NCI-H2196 treated with DMSO at 0.1 percent for 48 hours (cell line): ENCODE data around the gene FAM107B.
A peak's percentile ranks its signal among the peaks of the same experiment; 100 is the strongest.
"Not testable (repeated sequence)": the region's sequence is repeated elsewhere in the genome, so short reads cannot be mapped to it uniquely, and the experiment has no call there.

Experiments
- DNase-seq: peaks from one replicate; lab custom pipeline; 2025; ENCODE audit not compliant: unreplicated experiment; lab: John Stamatoyannopoulos, UW

The FAM107B gene

DNA sequence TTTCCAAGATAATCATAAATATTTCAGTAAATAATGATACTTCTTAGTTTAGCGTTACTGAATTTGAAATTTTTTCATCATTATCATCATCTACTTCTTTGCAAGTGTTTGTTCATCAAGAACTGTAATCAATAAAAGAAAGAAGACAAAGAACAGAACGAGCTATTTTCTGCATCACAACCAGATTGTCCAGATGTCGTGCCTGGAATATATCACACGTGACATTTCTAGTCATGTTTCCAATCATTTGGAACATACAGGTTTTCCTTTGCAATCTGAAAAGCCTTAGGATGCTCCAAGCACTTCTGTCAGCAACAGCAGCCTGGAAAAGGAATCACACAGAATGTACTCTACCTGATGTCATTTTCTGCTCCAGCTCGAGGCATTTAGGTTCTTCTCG is 107.4 kb downstream of the FAM107B start:
- no peak for DNase-seq

DNA sequence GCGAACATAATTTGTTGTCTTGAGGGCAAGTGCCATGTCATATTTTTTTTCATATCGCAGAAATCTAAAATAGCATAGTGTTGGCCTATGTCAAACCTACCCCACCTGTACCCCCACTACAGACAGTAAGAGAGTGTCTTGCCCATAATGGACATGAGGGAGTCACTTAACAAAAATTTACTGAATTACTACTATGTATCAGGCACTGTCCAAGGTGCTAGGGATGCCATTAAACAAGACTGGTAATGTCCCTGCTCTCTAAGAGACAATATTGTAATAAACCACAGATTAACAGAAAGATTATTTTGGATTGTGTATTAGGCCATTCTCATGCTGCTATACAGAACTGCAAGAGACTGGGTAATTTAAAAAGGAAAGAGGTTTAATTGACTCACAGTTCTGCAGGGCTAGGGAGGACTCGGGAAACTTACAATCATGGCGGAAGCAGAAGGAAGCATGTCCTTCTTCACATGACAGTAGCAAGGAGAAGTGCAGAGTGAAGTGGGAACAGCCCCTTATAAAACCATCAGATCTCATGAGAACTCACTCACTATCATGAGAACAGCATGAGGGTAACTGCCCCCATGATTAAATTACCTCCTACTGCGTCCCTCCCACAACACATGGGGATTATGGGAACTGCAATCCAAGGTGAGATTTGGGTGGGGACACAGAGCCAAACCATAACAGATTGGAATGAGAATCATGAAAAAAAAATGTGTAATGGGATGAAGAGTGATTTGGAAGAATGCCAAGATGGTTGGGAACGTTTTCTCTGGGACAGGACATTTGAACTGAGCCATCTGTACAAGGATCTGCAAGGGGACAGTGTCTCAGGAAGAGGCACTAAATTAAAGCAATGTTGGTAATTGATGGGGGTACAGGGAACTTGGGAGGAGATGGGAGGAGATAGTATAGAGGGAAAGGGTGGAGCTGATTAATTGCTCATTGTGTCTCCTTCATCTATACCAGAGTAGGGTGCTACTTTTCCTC is 108.5 kb downstream of the FAM107B start:
- no peak for DNase-seq

DNA sequence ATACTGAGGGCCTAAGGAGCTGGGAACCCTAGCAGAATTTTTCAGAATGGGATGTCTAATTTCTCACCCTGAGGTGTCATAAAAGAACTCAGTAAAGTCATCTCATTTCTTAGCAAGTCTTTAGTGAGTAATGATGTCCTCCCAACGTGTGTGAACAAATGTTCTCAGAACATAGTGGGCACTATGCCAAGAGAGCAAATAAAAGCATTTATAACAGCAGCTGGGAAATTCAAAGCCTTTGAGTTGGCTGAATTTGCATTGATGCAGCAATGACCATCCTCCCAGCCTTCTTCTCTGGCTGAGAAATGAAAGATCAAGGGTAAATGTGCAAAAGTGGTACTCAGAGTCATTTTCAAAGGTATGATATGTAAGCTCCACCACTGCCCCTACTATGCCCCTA is 109.4 kb downstream of the FAM107B start:
- no peak for DNase-seq

DNA sequence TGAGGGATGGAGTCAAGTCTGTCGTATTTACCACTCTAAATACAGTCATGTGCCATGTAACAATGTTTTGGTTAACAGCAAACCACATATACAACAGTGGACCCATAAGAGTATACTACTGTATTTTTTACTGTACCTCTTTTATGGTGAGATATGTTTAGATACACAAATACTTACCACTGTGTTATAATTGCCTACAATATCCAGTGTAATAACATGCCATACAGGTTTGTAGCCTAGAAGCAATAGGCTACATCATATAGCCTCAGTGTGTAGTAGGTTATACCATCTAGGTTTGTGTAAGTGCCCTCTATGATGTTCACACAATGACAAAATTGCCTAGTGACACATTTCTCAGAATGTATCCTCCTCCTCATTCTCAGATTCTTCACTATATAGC is 110.4 kb downstream of the FAM107B start:
- DNase-seq = no peak

DNA sequence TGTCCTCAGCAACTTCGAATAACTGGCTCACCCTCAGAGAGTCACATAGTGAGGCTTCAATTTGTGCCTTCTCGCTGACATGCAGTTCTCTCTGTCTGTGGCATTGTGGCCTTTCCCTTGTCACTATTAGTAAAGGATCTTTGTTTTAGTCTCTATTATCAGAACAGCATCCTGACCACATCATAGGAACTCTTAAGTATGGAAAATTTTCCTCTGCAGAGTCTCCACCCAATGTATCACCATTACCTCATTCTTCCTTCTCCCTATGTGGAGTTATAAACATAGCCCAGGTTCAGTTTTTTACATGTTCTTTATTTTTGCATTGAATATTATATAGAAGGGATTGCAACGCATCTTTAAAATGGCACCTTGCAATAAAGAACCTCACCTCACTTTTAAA is 112.9 kb downstream of the FAM107B start:
- no peak for DNase-seq

DNA sequence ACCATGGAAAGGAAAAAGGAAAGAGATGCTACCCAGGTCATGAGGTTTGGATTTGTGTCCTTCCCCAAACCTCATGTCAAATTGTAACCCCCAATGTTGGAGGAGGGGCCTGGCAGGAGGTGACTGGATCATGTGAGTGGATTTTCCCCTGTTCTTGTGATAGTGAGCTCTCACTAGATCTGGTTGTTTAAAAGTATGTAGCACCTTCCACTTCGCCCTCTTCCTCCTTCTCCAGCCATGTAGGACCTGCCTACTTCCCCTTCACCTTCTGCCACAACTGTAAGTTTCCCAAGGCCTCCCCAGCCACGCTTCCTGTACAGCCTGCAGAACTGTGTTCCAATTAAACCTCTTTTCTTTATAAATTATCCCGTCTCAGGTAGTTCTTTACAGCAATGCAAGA is 113.9 kb downstream of the FAM107B start:
- no peak for DNase-seq

DNA sequence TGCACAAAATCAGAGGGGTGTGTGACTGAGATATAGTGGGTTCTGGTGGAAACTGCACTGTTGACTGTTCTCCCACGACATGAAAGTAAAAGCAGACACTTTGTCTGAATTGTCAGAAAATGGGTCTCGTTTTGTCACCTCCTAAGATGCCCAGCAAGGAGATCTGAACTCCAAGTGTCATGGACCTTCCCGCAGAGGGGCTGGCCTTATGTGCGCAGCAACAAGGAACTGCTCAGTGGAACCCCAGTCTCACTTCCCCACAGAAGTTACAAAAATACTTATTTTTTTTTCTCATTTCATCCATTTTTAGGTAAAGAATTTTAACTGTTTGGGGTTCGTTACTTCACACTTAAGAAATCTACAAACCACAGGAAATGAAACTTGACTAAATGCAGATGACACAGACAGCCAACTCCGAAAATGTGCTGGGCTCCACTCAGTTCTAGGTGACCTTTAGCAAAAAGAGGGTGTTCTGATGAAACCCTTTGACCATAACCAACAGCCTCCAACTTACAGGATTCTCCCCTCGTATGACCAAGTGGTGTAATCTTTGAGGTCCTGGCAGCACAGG is 115.0 kb downstream of the FAM107B start:
- DNase-seq = no peak

DNA sequence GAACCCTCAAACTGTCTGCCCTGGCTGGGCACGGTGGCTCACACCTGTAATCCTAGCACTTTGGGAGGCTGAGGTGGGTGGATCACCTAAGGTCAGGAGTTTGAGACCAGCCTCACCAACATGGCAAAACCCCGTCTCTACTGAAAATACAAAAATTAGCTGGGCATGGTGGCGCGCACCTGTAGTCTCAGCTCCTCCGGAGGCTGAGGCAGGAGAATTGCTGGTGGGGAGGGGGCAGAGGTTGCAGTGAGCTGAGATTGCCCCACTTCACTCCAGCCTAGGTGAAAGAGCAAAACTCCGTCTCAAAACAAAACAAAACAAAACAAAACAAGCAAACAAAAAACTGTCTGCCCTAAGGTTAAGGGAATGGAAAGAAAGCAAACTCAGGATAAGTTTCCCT is 115.6 kb downstream of the FAM107B start:
- not testable (repeated sequence) for DNase-seq

DNA sequence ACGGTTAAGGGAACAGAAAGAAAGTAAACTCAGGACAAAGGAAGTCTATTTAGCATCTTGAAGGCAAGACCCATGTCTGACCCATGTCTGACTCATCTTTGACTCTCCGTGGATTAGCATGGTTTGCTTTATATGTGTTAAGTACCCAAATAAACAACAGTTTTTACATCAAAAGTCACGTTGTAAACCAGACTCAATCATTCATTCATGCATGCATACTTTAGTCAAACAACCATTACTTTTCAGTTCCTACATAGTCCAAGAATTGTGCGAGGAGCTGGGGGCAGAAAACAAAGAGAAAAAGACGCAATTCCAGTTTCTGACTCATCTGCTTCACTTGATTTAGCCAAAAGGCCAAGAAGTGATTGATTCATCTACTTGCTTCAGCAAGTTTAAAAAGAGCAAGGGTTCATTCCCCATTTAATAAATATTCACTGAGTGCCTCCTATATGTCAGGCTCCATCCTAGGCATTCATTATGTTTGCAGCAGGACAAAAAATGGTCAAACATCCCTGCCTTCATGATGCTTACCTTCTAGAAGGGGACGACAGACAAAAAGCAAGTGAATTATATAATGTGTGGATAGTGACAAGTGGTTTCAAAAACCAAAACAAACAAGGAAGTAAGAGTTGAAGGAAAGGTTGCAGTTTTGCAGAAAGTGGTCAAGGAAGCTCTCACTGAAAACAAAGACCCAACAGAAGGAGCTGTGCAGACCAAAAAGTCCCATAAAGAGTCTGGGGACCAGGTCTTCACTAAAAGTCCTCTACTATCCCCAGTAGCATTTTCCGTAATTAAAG is 116.2 kb downstream of the FAM107B start:
- no peak for DNase-seq

DNA sequence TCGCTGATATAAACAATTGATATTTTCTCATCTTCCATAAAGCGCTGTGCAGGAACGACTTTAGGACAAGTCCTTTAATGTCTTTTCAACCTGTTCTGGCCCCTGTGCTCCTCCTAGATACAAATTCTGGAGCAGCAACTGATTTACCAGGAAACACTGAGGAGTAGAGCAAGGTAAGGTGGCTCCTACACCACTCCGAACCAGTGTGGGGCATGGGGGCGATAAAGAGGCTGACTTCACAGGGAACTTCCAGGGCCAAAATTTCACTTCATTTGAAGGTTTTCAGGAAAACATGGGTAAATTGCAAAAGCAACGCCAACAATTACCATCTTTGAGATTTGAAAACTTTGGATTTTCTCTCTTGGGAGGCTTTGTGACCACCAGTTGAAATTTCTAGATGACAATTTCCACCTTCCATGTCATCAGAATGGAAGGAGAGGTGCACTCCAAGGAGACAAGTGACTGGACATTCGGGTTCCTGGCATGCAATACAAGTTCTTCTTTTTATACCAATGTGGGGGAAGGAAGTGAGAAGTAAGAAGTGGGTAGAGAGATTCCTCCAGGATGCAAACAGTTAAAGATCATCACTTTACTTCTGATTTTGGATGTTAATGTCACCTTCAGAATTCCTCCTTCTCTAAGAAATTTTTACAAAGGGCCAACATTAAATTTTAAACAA is 118.5 kb downstream of the FAM107B start:
- no peak for DNase-seq

DNA sequence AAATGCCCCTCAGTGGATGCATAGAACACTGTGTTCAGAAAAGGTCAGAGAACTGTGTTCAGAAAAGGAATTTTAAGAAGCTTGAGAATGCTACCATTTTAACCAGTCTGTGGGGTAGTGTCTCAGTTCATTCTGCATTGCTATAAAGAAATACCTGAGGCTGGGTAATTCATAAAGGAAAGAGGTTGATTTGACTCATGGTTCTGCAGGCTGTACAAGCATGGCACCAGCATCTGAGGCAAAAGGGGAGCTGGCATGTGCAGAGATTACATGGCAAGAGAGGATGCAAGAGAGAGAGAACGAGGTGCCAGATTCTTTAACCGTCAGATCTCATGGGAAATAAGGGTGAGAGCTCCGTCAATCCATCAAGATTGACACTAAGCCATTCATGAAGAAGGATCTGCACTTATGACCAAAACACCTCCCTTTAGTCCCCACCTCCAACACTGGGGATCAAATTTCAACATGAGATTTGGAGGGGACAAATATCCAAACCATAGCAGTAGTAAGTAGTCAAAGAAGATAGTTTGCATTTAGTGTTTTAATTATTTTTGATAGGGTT is 119.8 kb downstream of the FAM107B start:
- DNase-seq = no peak

DNA sequence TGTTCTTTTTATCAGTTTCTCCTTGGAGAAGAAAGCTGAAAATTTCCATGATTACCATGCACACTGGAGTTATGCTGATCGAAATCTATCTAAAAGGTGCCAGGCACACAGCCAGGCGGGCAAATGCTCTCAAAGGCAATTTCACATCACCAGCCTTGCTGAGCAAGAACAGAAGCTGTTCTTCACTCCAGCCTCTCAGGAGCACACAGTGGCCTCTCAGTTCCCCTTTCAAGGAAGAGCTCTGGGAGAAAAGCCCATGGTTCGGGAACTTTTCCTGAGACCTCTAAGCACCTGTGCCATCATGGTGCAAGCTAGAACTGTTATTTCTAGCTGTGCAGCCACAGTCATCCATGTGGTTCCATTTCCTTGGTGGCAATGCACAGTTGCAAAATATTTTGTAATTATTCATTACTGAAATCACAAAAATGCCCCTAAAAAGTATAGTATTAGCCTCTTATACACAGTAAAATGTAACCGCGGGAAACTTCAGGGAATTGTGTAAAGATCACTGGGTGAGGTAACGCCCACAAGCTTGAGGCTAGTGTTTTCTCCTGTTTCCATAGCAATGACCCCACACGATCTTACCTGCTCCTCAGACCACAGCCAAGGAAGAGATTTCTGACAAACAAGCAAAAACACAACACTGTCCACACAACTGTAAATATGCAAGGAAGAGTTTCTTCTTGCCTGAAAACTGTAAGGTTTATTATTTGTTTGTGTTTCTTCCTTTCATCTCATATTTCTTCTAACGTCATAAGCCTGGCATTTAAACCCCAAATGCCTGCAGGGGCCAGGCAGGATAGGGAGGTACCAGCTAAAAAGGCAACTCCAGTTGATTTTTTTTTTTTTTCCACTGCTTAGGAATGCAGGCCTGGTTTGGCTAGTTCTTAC is 121.2 kb downstream of the FAM107B start:
- DNase-seq = no peak

DNA sequence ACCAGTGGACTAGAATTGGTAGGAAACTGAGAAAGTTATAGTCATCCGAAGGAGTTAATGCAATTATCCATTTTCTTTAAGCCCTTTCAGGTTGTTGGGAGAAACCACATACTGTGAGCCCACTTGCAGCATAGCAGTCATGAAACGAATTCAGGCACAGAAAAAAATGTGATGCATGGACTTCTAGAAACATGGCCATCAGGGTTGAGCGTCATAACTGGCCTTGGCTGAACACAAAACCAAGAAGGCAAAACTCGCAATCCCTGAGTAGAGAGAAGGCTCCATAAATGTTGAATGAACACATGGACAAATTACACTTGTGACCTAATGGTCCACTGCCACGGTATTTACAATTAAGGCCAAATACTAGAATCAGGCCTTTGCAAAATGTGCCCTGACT is 121.9 kb downstream of the FAM107B start:
- no peak for DNase-seq

DNA sequence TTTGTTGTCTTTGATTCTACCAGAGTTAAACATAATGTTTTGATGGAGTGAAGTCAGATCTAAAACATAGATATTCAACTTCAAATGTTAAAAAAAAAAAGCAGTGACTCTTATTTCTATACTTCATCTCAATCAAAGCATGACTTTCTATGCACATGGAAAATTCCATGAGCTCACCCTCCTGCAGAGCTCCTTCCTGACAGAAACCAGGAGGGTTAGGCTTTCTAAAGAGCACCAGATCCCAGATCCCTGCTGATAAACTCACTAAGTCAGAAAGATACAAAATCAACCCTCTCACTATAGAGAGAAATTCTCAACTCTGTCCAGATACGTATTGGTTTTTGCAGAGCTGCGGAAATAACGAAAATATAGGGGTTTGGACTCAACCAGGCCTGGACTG is 122.6 kb downstream of the FAM107B start:
- no peak for DNase-seq

DNA sequence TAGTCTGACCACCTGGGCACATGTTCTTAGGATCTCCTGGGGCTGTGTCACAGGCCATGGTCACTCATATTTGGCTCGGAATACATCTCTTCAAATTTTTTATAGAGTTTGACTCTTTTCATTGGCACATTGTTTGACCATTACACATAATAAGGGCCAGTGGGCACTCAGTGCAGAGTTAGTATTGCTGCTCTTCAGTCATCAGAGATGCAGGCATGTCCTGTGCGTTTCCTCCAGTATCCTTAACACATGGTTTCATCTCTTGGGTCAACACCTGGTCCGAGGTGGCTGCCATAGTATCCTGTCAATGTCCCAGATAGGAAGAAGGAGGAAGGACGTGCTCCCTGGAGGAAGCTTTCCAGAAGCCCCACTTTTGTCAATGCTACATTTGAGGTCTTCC is 125.0 kb downstream of the FAM107B start:
- DNase-seq = no peak

DNA sequence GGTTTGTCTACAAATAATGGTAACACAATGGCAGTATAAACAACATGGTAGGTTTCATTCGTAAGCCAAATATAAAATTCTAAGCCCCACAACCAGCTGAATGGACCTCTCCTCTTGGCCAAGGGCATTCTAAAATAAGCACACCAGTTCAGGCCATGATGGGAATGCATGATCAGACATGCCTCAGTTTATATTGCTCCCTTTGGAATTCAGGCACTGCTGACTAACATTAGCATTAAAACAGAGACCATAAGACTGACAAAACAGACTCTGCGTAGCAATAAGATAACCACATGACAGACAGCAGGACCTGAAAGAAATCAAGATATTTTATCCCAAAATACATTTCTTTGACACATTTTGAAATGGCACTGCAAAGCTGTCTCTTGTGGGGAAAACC is 125.8 kb downstream of the FAM107B start:
- DNase-seq = no peak

DNA sequence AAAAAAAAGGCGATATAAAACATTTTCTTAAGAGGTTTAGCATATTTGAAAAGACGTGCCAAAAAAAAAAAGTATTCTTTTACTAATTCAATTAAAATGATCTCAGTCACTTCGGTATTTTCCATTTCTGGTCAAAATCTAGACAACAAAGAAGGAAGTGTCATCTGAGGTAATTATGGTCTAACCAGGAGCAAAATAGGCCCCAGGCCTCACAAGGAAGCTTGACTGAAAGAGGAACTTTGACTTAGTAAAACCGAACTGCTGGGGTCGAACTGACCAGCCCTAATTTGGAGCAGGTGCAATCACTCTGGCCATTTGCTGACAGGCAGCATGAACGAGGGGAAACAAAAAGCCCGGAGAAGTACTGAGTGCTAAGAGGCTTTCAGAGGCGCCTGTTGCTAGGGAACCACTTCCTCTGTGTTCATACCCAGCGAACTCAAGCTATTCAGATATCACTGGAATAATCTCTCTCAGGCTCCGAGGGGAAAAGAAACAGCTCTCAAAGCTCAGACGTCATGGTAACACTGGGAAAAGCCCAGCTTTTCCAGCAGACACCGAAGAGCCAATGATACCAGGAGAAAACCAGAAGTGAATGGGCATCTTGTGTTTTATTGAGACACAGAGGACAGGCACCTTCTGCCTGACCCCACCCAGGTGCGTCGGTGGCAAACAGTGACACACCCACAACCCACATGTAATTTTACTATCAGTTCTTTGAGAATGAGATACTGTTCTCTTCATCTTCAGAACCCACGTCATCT is 126.5 kb downstream of the FAM107B start:
- peak; percentile 66 for DNase-seq

DNA sequence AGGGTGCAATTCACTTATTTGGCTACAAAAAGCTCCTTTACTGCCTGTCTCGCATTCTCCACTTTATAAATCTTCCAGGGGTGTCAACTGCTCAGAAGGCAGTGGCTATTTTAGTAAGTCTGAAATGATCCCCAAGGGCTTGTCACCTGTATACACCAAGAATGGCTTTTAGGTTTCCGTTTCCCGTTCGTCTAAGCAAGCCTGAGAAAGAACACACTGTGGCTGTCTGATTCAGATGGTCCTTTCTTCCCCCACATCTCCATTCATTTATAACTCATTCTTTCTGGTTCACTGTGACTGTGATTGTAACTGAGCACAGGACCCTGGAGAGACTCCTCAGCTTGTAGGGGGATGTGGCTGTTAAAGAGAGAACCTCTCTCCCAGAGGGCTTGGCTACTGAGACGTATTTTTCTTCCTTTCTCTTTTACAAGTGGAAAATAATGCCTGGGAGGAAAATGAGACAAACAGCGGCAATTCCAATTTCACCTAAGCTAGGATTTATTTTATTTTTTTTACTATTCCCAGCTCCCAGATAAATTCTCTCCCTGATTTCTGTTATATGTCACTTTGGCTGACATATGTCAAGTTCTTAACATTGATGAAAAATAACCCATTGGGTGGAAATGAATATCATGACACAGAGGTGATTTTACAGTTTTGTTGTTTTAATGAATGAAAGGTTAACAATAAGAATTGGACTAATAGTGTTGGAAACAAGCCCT is 129.3 kb downstream of the FAM107B start:
- DNase-seq = no peak
